Measurements from ENCODE around the gene LITAF. TPM values are rescaled to one million over a fixed set of nuclear protein-coding genes. Genes with fewer than 3 reads are reported as not detected.
A peak's percentile ranks its signal among the peaks of the same experiment; 100 is the strongest.

LITAF gene
- total RNA-seq, 1 donor from 2014 or later, result 30.4 TPM

DNA sequence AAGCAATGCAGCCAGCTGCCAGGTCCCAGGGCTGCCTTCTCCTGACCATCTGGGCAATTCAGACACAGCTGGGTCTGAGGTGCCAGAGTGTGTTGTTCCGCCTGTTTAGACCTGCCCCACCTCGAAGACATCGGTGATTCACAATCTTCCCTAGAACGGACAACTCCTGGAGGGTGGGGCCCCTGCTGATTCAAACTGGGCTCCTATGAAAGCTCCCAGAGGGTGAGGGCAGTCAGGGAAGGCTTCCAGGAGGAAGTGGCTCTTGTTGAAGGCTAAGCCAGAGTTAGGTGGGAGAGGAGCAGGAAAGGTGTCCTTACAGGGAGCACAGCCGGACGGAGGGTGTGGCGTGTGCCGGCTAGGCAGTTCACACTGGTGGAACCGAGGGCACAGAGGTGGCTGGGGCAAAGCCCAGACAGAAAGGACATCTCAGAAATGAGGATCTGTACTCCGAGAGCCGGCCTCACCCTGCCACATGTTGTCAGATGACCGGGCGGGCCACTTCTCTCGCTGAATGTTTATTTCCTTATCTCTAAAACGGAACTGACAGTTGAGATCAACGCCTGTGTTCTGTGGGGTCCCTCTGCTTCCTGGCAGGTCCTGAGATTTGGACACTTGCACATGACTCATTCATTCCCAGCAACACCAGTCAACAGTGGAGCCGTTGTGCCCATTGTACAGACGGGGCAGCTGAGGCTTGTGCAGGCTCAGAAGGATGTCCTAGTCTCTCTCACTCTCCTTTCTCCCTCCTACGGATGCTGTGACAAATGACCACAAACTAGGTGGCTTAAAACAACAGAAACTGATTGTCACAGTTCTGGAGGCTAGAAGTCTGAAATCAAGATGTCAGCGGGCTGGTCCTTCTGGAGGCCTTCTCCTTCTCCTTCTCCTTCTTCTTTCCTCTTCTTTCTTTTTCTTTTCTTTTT, 26.9 kb upstream of the LITAF start:
- H3K4me3 ChIP-seq (ENCODE audit: low read depth, low read length), result no peak overlapping the region
- TF ChIP-seq, protein P1, sequence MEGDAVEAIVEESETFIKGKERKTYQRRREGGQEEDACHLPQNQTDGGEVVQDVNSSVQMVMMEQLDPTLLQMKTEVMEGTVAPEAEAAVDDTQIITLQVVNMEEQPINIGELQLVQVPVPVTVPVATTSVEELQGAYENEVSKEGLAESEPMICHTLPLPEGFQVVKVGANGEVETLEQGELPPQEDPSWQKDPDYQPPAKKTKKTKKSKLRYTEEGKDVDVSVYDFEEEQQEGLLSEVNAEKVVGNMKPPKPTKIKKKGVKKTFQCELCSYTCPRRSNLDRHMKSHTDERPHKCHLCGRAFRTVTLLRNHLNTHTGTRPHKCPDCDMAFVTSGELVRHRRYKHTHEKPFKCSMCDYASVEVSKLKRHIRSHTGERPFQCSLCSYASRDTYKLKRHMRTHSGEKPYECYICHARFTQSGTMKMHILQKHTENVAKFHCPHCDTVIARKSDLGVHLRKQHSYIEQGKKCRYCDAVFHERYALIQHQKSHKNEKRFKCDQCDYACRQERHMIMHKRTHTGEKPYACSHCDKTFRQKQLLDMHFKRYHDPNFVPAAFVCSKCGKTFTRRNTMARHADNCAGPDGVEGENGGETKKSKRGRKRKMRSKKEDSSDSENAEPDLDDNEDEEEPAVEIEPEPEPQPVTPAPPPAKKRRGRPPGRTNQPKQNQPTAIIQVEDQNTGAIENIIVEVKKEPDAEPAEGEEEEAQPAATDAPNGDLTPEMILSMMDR (conservative IDR thresholded peaks at IDR 0.05; ENCODE audit: low read depth, low read length), result no peak
- no peak for DNase-seq (ENCODE audit: low read depth)

DNA sequence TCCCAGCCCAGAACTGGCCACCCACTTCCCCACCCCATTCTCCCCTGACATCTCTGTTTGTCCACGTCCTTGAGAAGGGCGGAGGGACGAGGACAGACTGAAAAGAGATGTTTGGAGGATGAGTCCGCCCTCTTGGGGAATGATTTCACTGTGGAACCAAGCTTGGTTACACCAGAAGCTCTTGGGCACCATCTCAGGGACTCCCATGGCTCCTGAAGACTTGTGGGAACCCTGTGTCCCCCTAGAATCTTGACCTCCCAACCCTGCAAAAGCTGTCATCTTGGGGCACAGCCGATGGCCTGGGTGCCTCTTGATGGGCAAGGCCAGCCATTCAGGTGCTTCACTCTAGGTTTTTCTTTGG, 25.9 kb upstream of the LITAF start:
- TF ChIP-seq, protein P1 (conservative IDR thresholded peaks at IDR 0.05; ENCODE audit: low read depth, low read length), result no peak
- DNase-seq (ENCODE audit: low read depth), result no peak
- H3K4me3 ChIP-seq (ENCODE audit: low read depth, low read length), result no peak overlapping the region

DNA sequence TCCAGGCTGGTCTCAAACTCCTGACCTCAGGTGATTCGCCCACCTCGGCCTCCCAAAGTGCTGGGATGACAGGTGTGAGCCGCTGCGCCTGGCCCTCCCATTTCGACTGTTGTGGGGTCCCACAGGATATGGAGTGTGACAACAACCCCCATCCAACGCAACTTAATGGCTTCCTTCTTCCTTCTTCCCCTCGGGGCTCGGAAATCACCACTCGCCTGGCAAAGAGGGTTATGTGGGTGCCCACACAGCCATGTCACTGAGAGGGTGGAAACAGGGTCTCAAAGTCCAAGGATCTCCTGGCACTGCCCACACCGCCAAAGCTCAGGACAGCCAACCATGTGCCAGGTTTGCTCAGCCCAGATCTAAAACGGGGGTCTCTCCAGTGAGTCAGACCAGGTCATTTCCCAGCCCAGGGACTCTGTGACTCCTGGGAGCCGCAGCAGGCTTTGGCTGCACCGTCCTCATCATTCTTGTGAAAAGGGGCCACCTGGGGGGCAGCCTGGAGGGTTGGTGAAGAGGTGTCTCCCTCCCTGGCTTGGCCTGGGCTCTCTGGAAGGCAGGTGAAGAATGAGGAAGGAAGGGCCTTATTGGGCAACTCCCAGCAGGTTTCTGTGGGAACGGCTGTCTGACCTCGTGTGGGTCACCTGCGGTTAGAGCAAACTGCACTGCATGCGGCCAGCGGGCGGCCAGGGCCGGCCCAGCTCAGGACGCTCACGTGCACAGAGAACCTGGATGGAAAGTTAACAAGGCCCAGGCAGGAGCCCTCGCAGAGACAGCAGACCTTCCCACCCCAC, 25.3 kb upstream of the LITAF start:
- TF ChIP-seq, protein P1 (conservative IDR thresholded peaks at IDR 0.05; ENCODE audit: low read depth, low read length), result no peak
- H3K4me3 ChIP-seq (ENCODE audit: low read depth, low read length), result no peak overlapping the region
- peak; percentile 78 for DNase-seq (ENCODE audit: low read depth)

DNA sequence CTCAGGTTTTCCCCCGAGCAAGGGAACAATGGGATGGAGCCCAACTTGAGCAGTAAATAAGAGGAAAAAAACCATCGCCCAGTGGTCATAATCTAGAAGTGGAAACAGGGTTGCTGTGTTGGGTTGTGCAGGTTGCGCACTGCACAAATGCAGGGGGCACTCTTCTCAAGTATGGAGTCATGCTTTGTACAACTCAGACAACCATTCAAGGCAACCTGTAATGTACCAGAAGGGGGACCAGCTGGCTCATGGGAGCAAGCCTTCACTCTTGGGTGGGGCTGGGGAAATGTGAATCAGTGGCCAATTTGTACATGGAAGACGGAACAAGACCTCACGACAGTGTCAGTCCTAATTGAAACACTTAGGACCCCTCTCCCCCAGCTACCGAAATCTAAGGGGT, 23.9 kb upstream of the LITAF start:
- TF ChIP-seq, protein P1 (conservative IDR thresholded peaks at IDR 0.05; ENCODE audit: low read depth, low read length), result no peak
- no peak overlapping the region for H3K4me3 ChIP-seq (ENCODE audit: low read depth, low read length)
- no peak for DNase-seq (ENCODE audit: low read depth)

DNA sequence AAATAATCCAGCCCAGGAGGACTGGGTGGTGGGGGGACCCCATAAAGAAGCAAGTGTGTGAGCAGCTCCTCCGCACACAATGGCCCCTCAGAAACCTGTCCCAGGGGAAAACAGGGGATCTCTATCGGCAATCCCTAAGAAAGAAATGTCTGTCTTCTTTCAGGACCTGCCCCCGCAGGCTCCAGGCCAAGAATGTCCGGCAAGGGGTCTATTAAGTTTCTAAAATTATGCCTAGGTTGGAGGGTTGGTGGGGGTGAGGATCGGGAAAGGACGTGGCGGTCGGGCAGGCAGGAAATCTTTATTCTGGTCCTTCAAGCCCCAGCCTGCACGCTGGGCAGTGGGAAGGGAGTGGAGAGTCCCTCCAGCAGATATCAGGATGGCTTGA, 23.4 kb upstream of the LITAF start:
- TF ChIP-seq, protein P1 (conservative IDR thresholded peaks at IDR 0.05; ENCODE audit: low read depth, low read length), result no peak
- no peak overlapping the region for H3K4me3 ChIP-seq (ENCODE audit: low read depth, low read length)

DNA sequence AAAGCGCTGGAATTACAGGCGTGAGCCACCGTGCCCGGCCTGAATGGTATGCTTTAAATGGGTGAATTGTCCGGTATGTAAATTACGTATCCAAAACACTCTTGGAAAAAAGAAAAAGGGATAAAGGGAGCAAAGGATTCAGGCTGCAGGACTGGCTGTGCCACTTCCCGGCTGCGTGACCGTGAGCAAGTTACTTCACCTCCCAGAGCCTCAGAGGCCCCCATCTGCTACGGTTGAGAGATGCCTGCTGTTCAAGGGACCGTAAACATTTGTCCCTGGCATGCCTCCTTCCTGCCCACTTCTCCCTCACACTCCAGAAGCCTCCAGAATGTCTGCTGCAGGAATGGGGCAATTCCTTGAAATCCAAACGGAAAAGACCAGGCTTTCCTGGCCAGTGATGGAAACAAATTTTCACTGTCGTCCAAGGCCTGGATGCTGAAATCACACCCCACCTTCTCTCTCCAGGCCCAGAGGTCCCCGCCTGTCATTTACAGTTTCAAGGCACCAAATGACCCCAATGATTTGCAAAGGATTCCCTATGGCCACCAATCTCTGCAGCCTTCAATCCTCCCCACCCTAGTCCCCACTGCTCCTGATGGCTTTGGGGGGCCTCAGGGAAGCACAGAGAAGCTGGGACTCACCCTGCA, 22.9 kb upstream of the LITAF start:
- peak; percentile 79 for DNase-seq (ENCODE audit: low read depth)
- no peak overlapping the region for H3K4me3 ChIP-seq (ENCODE audit: low read depth, low read length)
- TF ChIP-seq, protein P1 (conservative IDR thresholded peaks at IDR 0.05; ENCODE audit: low read depth, low read length), result no peak

More for the DNA sequence above, 23.4 kb upstream of the LITAF start:
- no peak for DNase-seq (ENCODE audit: low read depth)
